Measurements from ENCODE around the gene BAX.

Gene BAX

DNA sequence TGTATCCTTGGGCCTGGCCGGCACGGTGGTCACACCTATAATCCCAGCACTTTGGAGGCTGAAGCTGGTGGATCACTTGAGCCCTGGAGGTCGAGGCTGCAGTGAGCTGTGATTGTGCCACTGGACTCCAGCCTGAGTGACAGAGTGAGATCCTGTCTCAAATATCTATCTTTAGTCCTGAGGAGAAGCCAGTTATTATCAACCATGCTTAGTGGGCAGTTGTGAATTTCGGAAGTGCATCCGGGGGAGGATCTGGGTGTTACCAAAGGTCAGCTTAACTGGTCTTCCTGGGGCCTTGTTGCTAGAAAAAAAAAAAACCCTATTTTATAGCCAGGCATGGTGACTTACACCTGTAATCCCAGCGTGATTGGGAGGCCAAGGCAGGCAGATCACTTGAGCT lies 11.6 kb upstream of the BAX start:
- H4K20me1 ChIP-seq: no peaks in the 10 kb centered on the region
- no peak overlapping the region for H3K27ac ChIP-seq
- peaks cover 0 to 19% (median 8%) of the 10 kb centered on the region in 11 experiments; a peak in 6 of 22 replicates for H3K36me3 ChIP-seq
- TF ChIP-seq Cebpa-rat (IDR thresholded peaks at IDR 0.05): no peak
- H3K4me3 ChIP-seq: no peak overlapping the region
- no peak overlapping the region for H3K9ac ChIP-seq
- H3K9me3 ChIP-seq (replicated peaks in 1 of 11): peaks cover 34 to 46% (median 39%) of the 10 kb centered on the region in 11 experiments
- peak overlapping the region in 4 of 11 experiments; percentile 60 to 82 (median 69); a peak in 6 of 22 replicates for H3K4me2 ChIP-seq
- peaks cover 0 to 34% (median 19%) of the 10 kb centered on the region in 10 experiments; a peak in 16 of 20 replicates for H3K4me1 ChIP-seq
- no peaks in the 10 kb centered on the region for H3K27me3 ChIP-seq

DNA sequence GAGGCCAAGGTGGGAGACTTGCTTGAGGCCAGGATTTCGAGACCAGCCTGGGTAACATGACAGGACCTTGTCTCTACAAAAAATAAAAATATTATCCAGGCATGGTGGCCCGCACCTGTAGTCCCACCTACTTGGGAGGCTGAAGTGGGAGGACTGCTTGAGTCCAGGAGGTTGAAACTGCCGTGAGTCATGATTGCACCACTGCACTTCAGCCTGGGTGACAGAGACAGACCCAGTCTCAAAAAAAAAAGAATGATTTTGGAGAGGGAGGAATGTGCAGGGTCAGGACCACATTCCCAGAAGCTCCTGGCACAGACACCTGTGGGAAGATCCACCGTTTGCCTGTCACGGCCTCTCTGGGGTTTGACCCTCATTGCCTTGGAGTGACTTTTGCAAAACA lies 9.3 kb upstream of the BAX start:
- Histone ChIP-seq H3K9ac (no peak overlapping the region), H3K36me3 (peaks cover 0 to 17% (median 11%) of the 10 kb centered on the region in 11 experiments; a peak in 8 of 22 replicates), H3K4me3 (no peak overlapping the region), H3K27me3 (no peaks in the 10 kb centered on the region), H3K4me1 (peaks cover 11 to 41% (median 30%) of the 10 kb centered on the region in 10 experiments), H3K4me2 (peak overlapping the region in 1 of 11 experiments; percentile 63; a peak in 1 of 22 replicates), H4K20me1 (no peaks in the 10 kb centered on the region), H3K9me3 (replicated peaks in 1 of 11) (peaks cover 48 to 54% (median 51%) of the 10 kb centered on the region in 11 experiments), H3K27ac (no peak overlapping the region)
- TF ChIP-seq Cebpa-rat (IDR thresholded peaks at IDR 0.05): no peak

DNA sequence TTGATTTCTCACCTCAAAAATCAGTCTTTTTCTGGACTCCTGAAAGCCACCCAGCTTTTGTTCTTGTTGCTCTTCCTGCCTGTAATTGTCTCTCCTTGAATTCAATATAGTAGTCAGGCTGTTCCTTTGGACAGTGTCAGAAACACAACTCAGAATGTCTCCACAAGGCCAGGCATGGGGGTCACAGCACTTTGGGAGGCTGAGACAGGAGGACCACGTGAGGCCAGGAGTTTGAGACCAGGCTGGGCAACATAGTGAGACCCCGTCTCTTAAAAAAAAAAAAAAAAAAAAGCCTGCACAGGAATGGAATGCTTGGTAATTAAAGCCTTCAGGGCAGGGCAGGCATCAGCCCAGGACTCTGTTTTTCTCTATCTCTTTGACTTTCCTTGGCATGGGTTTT lies 8.9 kb upstream of the BAX start:
- no peaks in the 10 kb centered on the region for H4K20me1 ChIP-seq
- no peaks in the 10 kb centered on the region for H3K27me3 ChIP-seq
- TF ChIP-seq Cebpa-rat (IDR thresholded peaks at IDR 0.05): no peak
- H3K4me3 ChIP-seq: no peak overlapping the region
- H3K9ac ChIP-seq: no peak overlapping the region
- H3K4me1 ChIP-seq: peaks cover 15 to 45% (median 34%) of the 10 kb centered on the region in 10 experiments
- H3K9me3 ChIP-seq (replicated peaks in 1 of 11): peaks cover 44 to 50% (median 47%) of the 10 kb centered on the region in 11 experiments
- H3K36me3 ChIP-seq: peaks cover 0 to 15% (median 9%) of the 10 kb centered on the region in 11 experiments; a peak in 8 of 22 replicates
- H3K4me2 ChIP-seq: no peak overlapping the region
- H3K27ac ChIP-seq: no peak overlapping the region

- no peaks in the 10 kb centered on the region for H3K27me3 ChIP-seq
These were observed 8.0 kb upstream of the BAX start for GRCh38 chr19:48946463-48947257.

DNA sequence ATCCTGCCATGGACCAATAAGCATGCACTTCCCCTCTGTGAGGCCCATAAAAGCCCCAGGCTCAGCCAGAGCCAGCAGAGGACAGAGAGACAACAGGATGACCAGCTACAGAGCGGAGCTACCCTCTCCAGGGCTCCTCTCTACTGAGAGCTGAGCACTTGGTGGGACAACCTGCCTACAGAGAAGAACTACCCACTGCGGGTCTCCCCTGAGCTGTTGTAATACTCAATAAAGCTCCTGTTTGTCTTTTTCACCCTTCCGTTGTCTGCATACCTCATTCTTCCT lies 7.5 kb upstream of the BAX start:
- no peak overlapping the region for H3K9ac ChIP-seq
- no peak overlapping the region for H3K4me2 ChIP-seq
- H3K27ac ChIP-seq: no peak overlapping the region; a peak in 1 of 22 replicates
- TF ChIP-seq Cebpa-rat (IDR thresholded peaks at IDR 0.05): no peak
- peak overlapping the region in 3 of 10 experiments; percentile 1 to 33 (median 25); a peak in 7 of 20 replicates for H3K4me3 ChIP-seq
- H4K20me1 ChIP-seq: no peaks in the 10 kb centered on the region
- peaks cover 0 to 15% (median 8%) of the 10 kb centered on the region in 11 experiments; a peak in 8 of 22 replicates for H3K36me3 ChIP-seq
- H3K27me3 ChIP-seq: no peaks in the 10 kb centered on the region
- H3K9me3 ChIP-seq (replicated peaks in 1 of 11): peaks cover 35 to 41% (median 39%) of the 10 kb centered on the region in 11 experiments
- H3K4me1 ChIP-seq: peaks cover 25 to 59% (median 47%) of the 10 kb centered on the region in 10 experiments

More at GRCh38 chr19:48946463-48947257, 8.0 kb upstream of the BAX start:
- peaks cover 23 to 54% (median 43%) of the 10 kb centered on the region in 10 experiments for H3K4me1 ChIP-seq
- peak overlapping the region in 3 of 10 experiments; percentile 1 to 33 (median 32); a peak in 7 of 20 replicates for H3K4me3 ChIP-seq
- no peaks in the 10 kb centered on the region for H4K20me1 ChIP-seq
- peaks cover 35 to 42% (median 39%) of the 10 kb centered on the region in 11 experiments for H3K9me3 ChIP-seq (replicated peaks in 1 of 11)
- peaks cover 0 to 15% (median 8%) of the 10 kb centered on the region in 11 experiments; a peak in 8 of 22 replicates for H3K36me3 ChIP-seq
- no peak overlapping the region for H3K9ac ChIP-seq
- H3K4me2 ChIP-seq: no peak overlapping the region
- no peak for TF ChIP-seq Cebpa-rat (IDR thresholded peaks at IDR 0.05)
- no peak overlapping the region; a peak in 1 of 22 replicates for H3K27ac ChIP-seq

DNA sequence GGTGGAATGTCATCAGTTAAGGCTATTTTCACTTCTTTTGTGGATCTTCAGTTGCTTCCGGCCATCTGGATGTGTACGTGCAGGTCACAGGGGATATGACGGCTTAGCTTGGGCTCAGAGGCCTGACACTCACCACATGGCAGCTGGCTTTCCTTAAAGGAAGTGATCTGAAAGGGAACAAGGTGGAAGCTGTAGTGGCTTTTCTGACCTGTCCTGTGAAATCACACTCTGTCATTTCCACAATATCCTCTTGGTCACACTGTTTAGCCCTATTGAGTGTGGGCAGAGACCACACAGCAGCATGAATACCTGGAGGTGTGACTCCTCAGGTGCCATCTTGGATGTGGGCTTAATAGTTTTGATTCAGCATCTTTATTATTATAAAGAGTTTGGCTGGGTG lies 4.5 kb upstream of the BAX start:
- Histone ChIP-seq H3K4me1 (peaks cover 41 to 59% (median 50%) of the 10 kb centered on the region in 10 experiments), H3K9me3 (replicated peaks in 1 of 11) (peaks cover 35 to 41% (median 39%) of the 10 kb centered on the region in 11 experiments), H3K4me2 (peak overlapping the region; percentile 54 to 77 (median 68)), H3K4me3 (no peak overlapping the region), H3K27ac (peak overlapping the region; percentile 68 to 83 (median 77); a peak in 21 of 22 replicates), H3K36me3 (peaks cover 0 to 15% (median 8%) of the 10 kb centered on the region in 11 experiments; a peak in 8 of 22 replicates), H4K20me1 (no peaks in the 10 kb centered on the region), H3K27me3 (no peaks in the 10 kb centered on the region), H3K9ac (peak overlapping the region; percentile 20 to 64 (median 38); a peak in 14 of 22 replicates)
- TF ChIP-seq Cebpa-rat (IDR thresholded peaks at IDR 0.05): no peak

DNA sequence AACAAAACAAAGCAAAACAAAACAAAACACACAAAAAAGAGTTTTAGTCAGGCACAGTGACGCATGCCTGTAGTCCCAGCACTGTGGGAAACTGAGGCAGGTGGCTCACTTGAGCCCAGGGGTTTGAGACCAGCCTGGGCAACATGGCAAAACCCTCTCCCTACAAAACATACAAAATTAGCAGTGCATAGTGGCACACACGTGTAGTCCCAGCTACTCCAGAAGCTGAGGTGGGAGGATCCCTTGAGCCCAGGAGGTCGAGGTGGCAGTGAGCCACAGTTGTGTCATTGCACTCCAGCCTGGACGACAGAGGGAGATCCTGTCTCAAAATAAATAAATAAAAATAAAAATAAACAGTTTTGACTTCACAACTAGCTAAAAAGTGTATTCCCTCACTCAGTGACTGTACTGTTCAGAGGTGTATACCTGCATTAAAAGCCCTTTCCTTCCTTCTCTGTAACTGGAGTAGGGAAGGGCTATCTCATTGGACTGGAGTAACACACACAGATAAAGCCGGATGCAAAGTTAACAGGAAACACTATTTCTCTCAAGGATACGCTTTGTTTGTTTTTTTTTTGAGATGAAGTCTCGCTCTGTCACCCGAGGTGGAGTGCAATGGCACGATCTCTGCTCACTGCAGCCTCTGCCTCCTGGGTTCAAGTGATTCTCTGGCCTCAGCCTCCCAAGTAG lies 3.7 kb upstream of the BAX start:
- Histone ChIP-seq H3K9me3 (replicated peaks in 1 of 11) (peaks cover 35 to 39% (median 37%) of the 10 kb centered on the region in 11 experiments), H3K9ac (peak overlapping the region; percentile 20 to 64 (median 38); a peak in 16 of 22 replicates), H4K20me1 (peaks cover 0 to 7% (median 0%) of the 10 kb centered on the region in 11 experiments; a peak in 5 of 22 replicates), H3K4me1 (peaks cover 46 to 63% (median 56%) of the 10 kb centered on the region in 10 experiments), H3K4me3 (0 out of 20 replicates have a peak overlapping the region, but pooled peaks of 1 of the 10 experiments have one; percentile 7), H3K27ac (peak overlapping the region; percentile 68 to 83 (median 77); a peak in 21 of 22 replicates), H3K36me3 (peaks cover 4 to 19% (median 12%) of the 10 kb centered on the region in 11 experiments; a peak in 19 of 22 replicates), H3K27me3 (no peaks in the 10 kb centered on the region), H3K4me2 (peak overlapping the region; percentile 54 to 77 (median 68))
- no peak for TF ChIP-seq Cebpa-rat (IDR thresholded peaks at IDR 0.05)

GRCh38 chr19:48953141-48953540 lies 1.5 kb upstream of the BAX start:
- Histone ChIP-seq H3K27ac (peak overlapping the region in 2 of 11 experiments; percentile 4 to 35; a peak in 2 of 22 replicates), H3K36me3 (peaks cover 20 to 30% (median 26%) of the 10 kb centered on the region in 11 experiments; a peak in 21 of 22 replicates), H3K27me3 (no peaks in the 10 kb centered on the region), H3K4me1 (peaks cover 51 to 78% (median 69%) of the 10 kb centered on the region in 10 experiments), H3K4me3 (no peak overlapping the region), H4K20me1 (peaks cover 0 to 10% (median 0%) of the 10 kb centered on the region in 11 experiments; a peak in 6 of 22 replicates), H3K9ac (no peak overlapping the region; a peak in 2 of 22 replicates), H3K4me2 (peak overlapping the region in 5 of 11 experiments; percentile 15 to 100 (median 25); a peak in 7 of 22 replicates), H3K9me3 (replicated peaks in 1 of 11) (peaks cover 14 to 17% (median 16%) of the 10 kb centered on the region in 11 experiments)
- TF ChIP-seq Cebpa-rat (IDR thresholded peaks at IDR 0.05): no peak

Data from BLaER1 treated with 17β-estradiol and CSF1 and Interleukin-3, amounts not matched to agents 10 nM and 100 nM (cell line).